SK-N-SH (cell line): Measurements from ENCODE around the gene ATP2B2. TPM values are rescaled to one million over a fixed set of nuclear protein-coding genes. Genes with fewer than 3 reads are reported as not detected.

Experiments used
- CTCF ChIA-PET: fragments of 300-600, 350-600 bp; formaldehyde crosslinking; extraction: SDS; loops from one replicate; lab custom pipeline; 2021; lab: Yijun Ruan, JAX
- POLR2A ChIA-PET: fragments of 350-600 bp; sonication (Branson Sonifier 250); formaldehyde crosslinking; extraction: SDS; loops from one replicate; lab custom pipeline; 2020; ENCODE audit warnings: antibody characterized with exemption, inconsistent platforms; lab: Yijun Ruan, JAX
- DNase-seq: peaks from one replicate; pipeline ENCODE4 v3.0.0; 2012
- H2AFZ ChIP-seq: fragments of 200-600 bp; sonication (generic); 2 replicates; pipeline ENCODE4 v1.8.1; 2016; ENCODE audit warnings: antibody characterized with exemption, mild to moderate bottlenecking, low read depth
- H3F3A ChIP-seq: fragments of 200-600 bp; sonication (generic); replicated peaks from 2 replicates; pipeline ENCODE3; 2016; ENCODE audit warnings: antibody characterized with exemption, mild to moderate bottlenecking; ENCODE audit not compliant: insufficient read depth
- H3K27ac ChIP-seq, 2 experiments: fragments of 200-500 bp in 1 of 2; fragments of 200-600 bp in 1 of 2; sonication (Bioruptor generic) in 1 of 2; sonication (generic), shearing (Covaris generic) in 1 of 2; 2 replicates each; pipeline versions ENCODE4 v1.5.1 to v1.6.1; 2014 to 2016; ENCODE audit warnings: low read depth in 2 of 2, inconsistent platforms in 1 of 2, low read length in 1 of 2, mild to moderate bottlenecking in 1 of 2, mixed read lengths in 1 of 2
- H3K27me3 ChIP-seq: fragments of 200-600 bp; sonication (generic), shearing (Covaris generic); 2 replicates; pipeline ENCODE4 v1.6.1; 2016; ENCODE audit warnings: mixed run types; ENCODE audit not compliant: insufficient read depth
- H3K36me3 ChIP-seq, 2 experiments: fragments of 200-500 bp in 1 of 2; fragments of 200-600 bp in 1 of 2; sonication (Bioruptor generic) in 1 of 2; sonication (generic) in 1 of 2; replicated peaks in 1 of 2; 2 replicates each; pipeline versions ENCODE3 to v1.5.1; 2014 to 2016; ENCODE audit warnings: low read length in 1 of 2, mild to moderate bottlenecking in 1 of 2; ENCODE audit not compliant: insufficient read depth in 2 of 2, control insufficient read depth in 1 of 2
- H3K4me1 ChIP-seq, 2 experiments: fragments of 200-500 bp in 1 of 2; fragments of 200-600 bp in 1 of 2; sonication (Bioruptor generic) in 1 of 2; sonication (generic), shearing (Covaris generic) in 1 of 2; 2 replicates each; pipeline versions ENCODE4 v1.5.1 to v1.6.1; 2014 to 2016; ENCODE audit warnings: low read depth in 1 of 2, low read length in 1 of 2, mixed run types in 1 of 2; ENCODE audit not compliant: insufficient read depth in 2 of 2, control insufficient read depth in 1 of 2
- H3K4me2 ChIP-seq: fragments of 200-600 bp; sonication (generic), shearing (Covaris generic); 2 replicates; pipeline ENCODE4 v1.6.1; 2017; ENCODE audit warnings: mixed run types
- H3K4me3 ChIP-seq, 2 experiments: fragments of 200-500 bp in 1 of 2; fragments of 200-600 bp in 1 of 2; sonication (Bioruptor generic) in 1 of 2; sonication (generic), shearing (Covaris generic) in 1 of 2; 2 replicates each; pipeline versions ENCODE4 v1.5.1 to v1.8.1; 2014 to 2016; ENCODE audit warnings: low read depth in 2 of 2, inconsistent platforms in 1 of 2, low read length in 1 of 2, mild to moderate bottlenecking in 1 of 2, mixed read lengths in 1 of 2, moderate library complexity in 1 of 2
- H3K79me2 ChIP-seq: fragments of 200-600 bp; sonication (generic); 2 replicates; pipeline ENCODE4 v1.8.1; 2017; ENCODE audit warnings: mild to moderate bottlenecking; ENCODE audit not compliant: insufficient read depth
- H3K9ac ChIP-seq: fragments of 200-600 bp; sonication (generic); 2 replicates; pipeline ENCODE4 v1.6.1; 2017; ENCODE audit warnings: mixed run types
- H3K9me2 ChIP-seq: fragments of 200-600 bp; sonication (generic); 2 replicates; pipeline ENCODE4 v1.6.1; 2017; ENCODE audit warnings: mixed run types
- H3K9me3 ChIP-seq: fragments of 200-600 bp; sonication (generic); 2 replicates; pipeline ENCODE4 v1.6.1; 2017; ENCODE audit warnings: mixed run types, mild to moderate bottlenecking, moderate library complexity
- H4K20me1 ChIP-seq: fragments of 200-600 bp; sonication (generic); 2 replicates; pipeline ENCODE4 v1.6.1; 2017; ENCODE audit warnings: mild to moderate bottlenecking, mixed run types; ENCODE audit not compliant: insufficient read depth
- CHD2 ChIP-seq: fragments of 150-350 bp; IDR thresholded peaks from 2 replicates; pipeline ENCODE4 v1.6.1; 2018; ENCODE audit warnings: low read length; ENCODE audit not compliant: partially characterized antibody
- ELF1 ChIP-seq: IDR thresholded peaks from 2 replicates; pipeline ENCODE4 v1.4.0; 2012
- EP300 ChIP-seq, 2 experiments: IDR thresholded peaks; 2 replicates each; pipeline versions ENCODE4 v1.4.0 to v1.6.1; 2012; ENCODE audit warnings: borderline replicate concordance in 1 of 2, low read depth in 1 of 2, low read length in 1 of 2
- EZH2phosphoT487 ChIP-seq: fragments of 200-600 bp; sonication (generic); IDR thresholded peaks from 2 replicates; pipeline ENCODE4 v1.6.1; 2017; ENCODE audit warnings: low read depth, mixed run types, mild to moderate bottlenecking, antibody characterized with exemption, moderate library complexity, borderline replicate concordance
- FOXJ3 ChIP-seq: sonication (generic); formaldehyde crosslinking; IDR thresholded peaks from 2 replicates; pipeline ENCODE4 v1.5.1; 2020; ENCODE audit warnings: mild to moderate bottlenecking, missing genetic modification reagents
- FOXM1 ChIP-seq: IDR thresholded peaks from 2 replicates; pipeline ENCODE4 v1.4.0; 2012; ENCODE audit warnings: low read depth, mild to moderate bottlenecking
- GATA2 ChIP-seq: sonication (generic); formaldehyde crosslinking; IDR thresholded peaks from 2 replicates; pipeline ENCODE4 v1.5.0; 2020; ENCODE audit warnings: mild to moderate bottlenecking, missing genetic modification reagents
- MAX ChIP-seq: IDR thresholded peaks from 2 replicates; pipeline ENCODE4 v1.4.0; 2012; ENCODE audit warnings: low read depth
- MEF2A ChIP-seq: IDR thresholded peaks from 2 replicates; pipeline ENCODE4 v1.4.0; 2012; ENCODE audit warnings: low read depth, borderline replicate concordance
- MXI1 ChIP-seq: IDR thresholded peaks from 2 replicates; pipeline ENCODE4 v1.6.1; 2012; ENCODE audit warnings: mild to moderate bottlenecking, low read depth, low read length, improper control_type of control experiment
- POLR2AphosphoS5 ChIP-seq: IDR thresholded peaks from 2 replicates; pipeline ENCODE4 v1.6.1; 2012; ENCODE audit warnings: low read depth, low read length
- RAD21 ChIP-seq: IDR thresholded peaks from 2 replicates; pipeline ENCODE4 v1.6.1; 2012; ENCODE audit warnings: mild to moderate bottlenecking, low read length
- RCOR1 ChIP-seq: fragments of 150-350 bp; IDR thresholded peaks from 2 replicates; pipeline ENCODE4 v1.6.1; 2017; ENCODE audit warnings: antibody characterized with exemption, low read length
- RXRA ChIP-seq: IDR thresholded peaks from 2 replicates; pipeline ENCODE4 v1.4.0; 2012; ENCODE audit warnings: low read depth, mild to moderate bottlenecking, borderline replicate concordance
- SMC3 ChIP-seq: IDR thresholded peaks from 2 replicates; pipeline ENCODE4 v1.6.1; 2012; ENCODE audit warnings: low read depth, low read length, improper control_type of control experiment
- TEAD4 ChIP-seq: IDR thresholded peaks from 2 replicates; pipeline ENCODE4 v1.4.0; 2012; ENCODE audit warnings: mild to moderate bottlenecking, borderline replicate concordance; ENCODE audit not compliant: insufficient read depth
- WGBS: methylation state at CpG from one replicate; pipeline ENCODE4 v1.1.6; 2017; ENCODE audit warnings: low lambda C conversion rate; 5-methylcytosine and 5-hydroxymethylcytosine counted together
- polyA plus RNA-seq, 3 experiments: library from polyadenylated mRNA; depleted of rRNA; stranded (reverse); fragments of >200 nt; gene quantifications; 2 replicates each; pipeline ENCODE4 v1.2.3, GENCODE V29; 2012

The ATP2B2 gene
- polyA plus RNA-seq, 1 of the 3 experiments (the other 2 are of a cell fraction): 0.15 TPM

GRCh38 chr3:10426346-10427220, 78.8 kb downstream of the ATP2B2 start:
- Histone ChIP-seq H3K9me3 (no peaks in the 10 kb centered on the region), H4K20me1 (no peaks in the 10 kb centered on the region), H3K4me2 (no peak overlapping the region), H3K36me3 (no peaks in the 10 kb centered on the region), H3K4me3 (no peak overlapping the region), H3F3A (no peaks in the 10 kb centered on the region), H3K27ac (no peak overlapping the region), H3K4me1 (no peaks in the 10 kb centered on the region; a peak in 1 of 4 replicates), H3K79me2 (no peaks in the 10 kb centered on the region), H3K9ac (no peak overlapping the region), H3K27me3 (no peaks in the 10 kb centered on the region; the same call in 1 of the 2 replicates), H2AFZ (no peak overlapping the region), H3K9me2 (no peaks in the 10 kb centered on the region)
- ChIA-PET POLR2A (no interaction called here), CTCF (interaction anchor here (0.6 to 0.8 kb wide), 3 partner anchors 9 to 89 kb away, joined by 3 to 5 read pairs (median 3); no protein-coding TSS in a partner anchor)
- WGBS: 59% methylated on average over 13 of the region's 15 CpGs
- DNase-seq: no peak
- TF ChIP-seq SMC3: no peak
- no peak for TF ChIP-seq RXRA
- TF ChIP-seq ELF1: no peak
- TF ChIP-seq MAX: no peak

GRCh38 chr3:10423171-10423882, 82.1 kb downstream of the ATP2B2 start:
- H2AFZ ChIP-seq: no peak overlapping the region
- H3K9me3 ChIP-seq: no peaks in the 10 kb centered on the region
- no peaks in the 10 kb centered on the region for H4K20me1 ChIP-seq
- TF ChIP-seq FOXJ3 (CRISPR knock-in tag) (no peak), MXI1 (no peak), EZH2phosphoT487 (no peak), RAD21 (no peak), MEF2A (no peak), FOXM1 (no peak), GATA2 (CRISPR knock-in tag) (no peak), POLR2AphosphoS5 (no peak), EP300 (IDR thresholded peaks at IDR 0.05; ENCODE audit: borderline replicate concordance in 1 of 2, low read depth in 1 of 2, low read length in 1 of 2) (no peak), CHD2 (no peak), TEAD4 (no peak), RCOR1 (no peak)
- TF ChIP-seq, all 33 proteins: peak for 0
- H3F3A ChIP-seq: no peaks in the 10 kb centered on the region
- no peak for DNase-seq
- no peak overlapping the region for H3K4me2 ChIP-seq
- no peaks in the 10 kb centered on the region for H3K36me3 ChIP-seq
- no peaks in the 10 kb centered on the region; the same call in 1 of the 2 replicates for H3K27me3 ChIP-seq
- H3K4me3 ChIP-seq: no peak overlapping the region
- H3K9me2 ChIP-seq: no peaks in the 10 kb centered on the region
- 56% methylated on average over 11 of the region's 14 CpGs for WGBS
- no peak overlapping the region for H3K27ac ChIP-seq
- no peaks in the 10 kb centered on the region for H3K79me2 ChIP-seq
- no peak overlapping the region for H3K9ac ChIP-seq
- ChIA-PET POLR2A (no interaction called here), CTCF (interaction anchor here (1.8 to 2.0 kb wide), 2 partner anchors 286 to 316 kb away, joined by 4 to 10 read pairs; no protein-coding TSS in a partner anchor)
- H3K4me1 ChIP-seq: no peaks in the 10 kb centered on the region
